Neural progenitor cell (in vitro differentiated cells): ENCODE data around the gene ANKRD30B.
"Not testable (repeated sequence)": the region's sequence is repeated elsewhere in the genome, so short reads cannot be mapped to it uniquely, and the experiment has no call there.

ENCODE experiments used
- EZH2 ChIP-seq: fragments of 200-600 bp; sonication (generic); IDR thresholded peaks from 2 replicates; pipeline ENCODE4 v1.6.1; 2017; ENCODE audit warnings: antibody characterized with exemption, mild to moderate bottlenecking, moderate library complexity
- EZH2phosphoT487 ChIP-seq: fragments of 200-600 bp; sonication (generic); IDR thresholded peaks from 2 replicates; pipeline ENCODE4 v1.6.1; 2017; ENCODE audit warnings: antibody characterized with exemption
- TF ChIP-seq, protein P1 (sequence below): fragments of 200-600 bp; sonication (generic); IDR thresholded peaks from 2 replicates; pipeline ENCODE4 v1.5.1; 2017; ENCODE audit warnings: antibody characterized with exemption, mild to moderate bottlenecking

DNA sequence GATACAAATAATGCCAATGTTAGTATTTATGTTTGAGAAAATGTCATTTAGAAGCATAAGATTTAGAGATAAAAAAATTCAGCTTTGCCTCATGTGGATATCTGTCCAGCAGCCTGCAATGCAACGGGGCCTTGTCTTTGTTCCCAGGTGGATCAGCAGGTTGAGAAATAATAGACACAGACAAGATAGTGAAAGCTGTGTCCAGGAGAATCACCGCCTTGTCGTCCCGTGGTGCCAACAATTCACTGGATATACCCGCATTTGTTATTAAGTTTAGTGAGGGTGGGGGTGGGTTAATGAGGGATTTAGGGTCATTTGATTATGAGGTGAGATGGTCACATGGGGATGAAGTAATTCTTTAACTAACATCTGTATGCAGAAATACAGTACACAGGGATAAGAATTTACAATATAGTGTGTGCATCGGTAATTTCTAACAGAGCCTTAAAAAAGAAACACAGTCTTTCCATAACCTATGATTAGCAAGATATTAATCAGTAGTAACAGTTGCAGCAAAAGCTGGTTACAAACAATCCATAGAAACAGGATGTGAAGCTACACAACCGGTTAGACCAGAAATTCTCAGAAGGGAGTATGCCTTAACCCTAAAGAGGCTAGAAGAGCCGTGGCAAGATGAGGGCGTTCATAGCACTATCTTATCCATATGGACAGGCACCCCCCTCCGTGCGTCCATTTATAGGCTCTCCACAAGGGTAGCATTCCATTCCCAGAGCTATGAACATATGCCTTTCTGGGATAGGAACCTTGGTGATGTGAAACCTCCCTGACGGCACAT lies 50.2 kb downstream of the ANKRD30B start:
- TF ChIP-seq, protein P1, sequence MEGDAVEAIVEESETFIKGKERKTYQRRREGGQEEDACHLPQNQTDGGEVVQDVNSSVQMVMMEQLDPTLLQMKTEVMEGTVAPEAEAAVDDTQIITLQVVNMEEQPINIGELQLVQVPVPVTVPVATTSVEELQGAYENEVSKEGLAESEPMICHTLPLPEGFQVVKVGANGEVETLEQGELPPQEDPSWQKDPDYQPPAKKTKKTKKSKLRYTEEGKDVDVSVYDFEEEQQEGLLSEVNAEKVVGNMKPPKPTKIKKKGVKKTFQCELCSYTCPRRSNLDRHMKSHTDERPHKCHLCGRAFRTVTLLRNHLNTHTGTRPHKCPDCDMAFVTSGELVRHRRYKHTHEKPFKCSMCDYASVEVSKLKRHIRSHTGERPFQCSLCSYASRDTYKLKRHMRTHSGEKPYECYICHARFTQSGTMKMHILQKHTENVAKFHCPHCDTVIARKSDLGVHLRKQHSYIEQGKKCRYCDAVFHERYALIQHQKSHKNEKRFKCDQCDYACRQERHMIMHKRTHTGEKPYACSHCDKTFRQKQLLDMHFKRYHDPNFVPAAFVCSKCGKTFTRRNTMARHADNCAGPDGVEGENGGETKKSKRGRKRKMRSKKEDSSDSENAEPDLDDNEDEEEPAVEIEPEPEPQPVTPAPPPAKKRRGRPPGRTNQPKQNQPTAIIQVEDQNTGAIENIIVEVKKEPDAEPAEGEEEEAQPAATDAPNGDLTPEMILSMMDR = not testable (repeated sequence)
- TF ChIP-seq EZH2phosphoT487, EZH2: not testable (repeated sequence)
